Measurements from ENCODE around the gene ETS1.

ETS1 gene

DNA sequence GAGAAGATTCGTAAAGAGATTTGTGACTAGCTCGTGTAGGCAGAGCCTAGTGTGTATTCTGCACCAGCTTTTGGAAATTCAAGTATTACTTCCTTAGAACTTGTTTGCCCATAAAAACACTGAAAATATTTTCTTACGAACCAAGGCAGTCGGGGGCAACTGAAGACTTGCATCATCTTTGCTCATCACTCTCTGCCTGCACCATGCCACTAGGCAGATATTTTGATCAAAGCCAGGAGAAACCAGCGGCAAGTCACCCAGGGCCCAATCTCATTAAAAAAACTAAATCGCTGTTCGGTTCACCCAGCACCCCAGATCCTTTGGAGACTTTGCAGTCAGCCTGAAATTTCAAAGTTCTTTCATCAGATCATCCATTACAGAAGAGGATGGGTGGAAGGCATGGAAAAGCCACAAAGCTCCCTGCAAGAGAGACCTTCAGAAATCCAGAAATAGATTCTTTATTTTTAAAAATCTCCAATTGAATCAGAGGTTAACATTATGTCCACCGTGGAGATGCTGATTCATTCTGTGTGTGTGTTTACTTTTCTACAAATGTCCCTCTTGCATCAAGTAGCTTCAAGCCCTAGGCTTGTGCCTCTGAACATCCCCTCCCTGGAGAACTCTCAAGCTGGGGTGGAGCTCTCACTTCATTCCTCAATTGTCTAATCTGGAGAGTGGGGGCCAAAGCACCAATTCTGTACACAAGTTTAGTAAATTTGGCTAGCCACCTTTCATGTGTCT, 78.4 kb downstream of the ETS1 start:
- TF ChIP-seq CEBPB (IDR thresholded peaks at IDR 0.05) (no peak), YY1 (IDR thresholded peaks at IDR 0.05; ENCODE audit: low read depth) (no peak), TCF12 (IDR thresholded peaks at IDR 0.05; ENCODE audit: low read depth) (no peak), MAX (IDR thresholded peaks at IDR 0.05) (no peak), TAF1 (IDR thresholded peaks at IDR 0.05; ENCODE audit: low read depth) (no peak), NFIC (IDR thresholded peaks at IDR 0.05) (no peak), EP300 (IDR thresholded peaks at IDR 0.05; ENCODE audit: borderline replicate concordance) (no peak), RAD21 (IDR thresholded peaks at IDR 0.05; ENCODE audit: low read depth) (no peak), EGR1 (IDR thresholded peaks at IDR 0.05) (no peak), USF1 (IDR thresholded peaks at IDR 0.05) (no peak), CREB1 (IDR thresholded peaks at IDR 0.05; ENCODE audit: low read depth) (no peak), ZBTB7A (IDR thresholded peaks at IDR 0.05; ENCODE audit: low read depth) (no peak), FOXM1 (IDR thresholded peaks at IDR 0.05; ENCODE audit: borderline replicate concordance, low read depth) (no peak)
- TF ChIP-seq, protein P1, sequence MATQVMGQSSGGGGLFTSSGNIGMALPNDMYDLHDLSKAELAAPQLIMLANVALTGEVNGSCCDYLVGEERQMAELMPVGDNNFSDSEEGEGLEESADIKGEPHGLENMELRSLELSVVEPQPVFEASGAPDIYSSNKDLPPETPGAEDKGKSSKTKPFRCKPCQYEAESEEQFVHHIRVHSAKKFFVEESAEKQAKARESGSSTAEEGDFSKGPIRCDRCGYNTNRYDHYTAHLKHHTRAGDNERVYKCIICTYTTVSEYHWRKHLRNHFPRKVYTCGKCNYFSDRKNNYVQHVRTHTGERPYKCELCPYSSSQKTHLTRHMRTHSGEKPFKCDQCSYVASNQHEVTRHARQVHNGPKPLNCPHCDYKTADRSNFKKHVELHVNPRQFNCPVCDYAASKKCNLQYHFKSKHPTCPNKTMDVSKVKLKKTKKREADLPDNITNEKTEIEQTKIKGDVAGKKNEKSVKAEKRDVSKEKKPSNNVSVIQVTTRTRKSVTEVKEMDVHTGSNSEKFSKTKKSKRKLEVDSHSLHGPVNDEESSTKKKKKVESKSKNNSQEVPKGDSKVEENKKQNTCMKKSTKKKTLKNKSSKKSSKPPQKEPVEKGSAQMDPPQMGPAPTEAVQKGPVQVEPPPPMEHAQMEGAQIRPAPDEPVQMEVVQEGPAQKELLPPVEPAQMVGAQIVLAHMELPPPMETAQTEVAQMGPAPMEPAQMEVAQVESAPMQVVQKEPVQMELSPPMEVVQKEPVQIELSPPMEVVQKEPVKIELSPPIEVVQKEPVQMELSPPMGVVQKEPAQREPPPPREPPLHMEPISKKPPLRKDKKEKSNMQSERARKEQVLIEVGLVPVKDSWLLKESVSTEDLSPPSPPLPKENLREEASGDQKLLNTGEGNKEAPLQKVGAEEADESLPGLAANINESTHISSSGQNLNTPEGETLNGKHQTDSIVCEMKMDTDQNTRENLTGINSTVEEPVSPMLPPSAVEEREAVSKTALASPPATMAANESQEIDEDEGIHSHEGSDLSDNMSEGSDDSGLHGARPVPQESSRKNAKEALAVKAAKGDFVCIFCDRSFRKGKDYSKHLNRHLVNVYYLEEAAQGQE (IDR thresholded peaks at IDR 0.05; ENCODE audit: low read depth): no peak

GRCh38 chr11:128507936-128508335, 79.4 kb downstream of the ETS1 start:
- TF ChIP-seq CEBPB (IDR thresholded peaks at IDR 0.05) (no peak), TCF12 (IDR thresholded peaks at IDR 0.05; ENCODE audit: low read depth) (no peak), EP300 (IDR thresholded peaks at IDR 0.05; ENCODE audit: borderline replicate concordance) (no peak), TEAD4 (IDR thresholded peaks at IDR 0.05) (no peak), EGR1 (IDR thresholded peaks at IDR 0.05) (no peak)

GRCh38 chr11:128506999-128507611, 80.3 kb downstream of the ETS1 start:
- TF ChIP-seq TEAD4 (IDR thresholded peaks at IDR 0.05) (peak; percentile 51; the same call in 1 of the 2 replicates), EGR1 (IDR thresholded peaks at IDR 0.05) (peak; percentile 68), MAX (IDR thresholded peaks at IDR 0.05) (0 out of 2 replicates have a peak, but pooled peaks have one; percentile 13), CEBPB (IDR thresholded peaks at IDR 0.05) (no peak)

DNA sequence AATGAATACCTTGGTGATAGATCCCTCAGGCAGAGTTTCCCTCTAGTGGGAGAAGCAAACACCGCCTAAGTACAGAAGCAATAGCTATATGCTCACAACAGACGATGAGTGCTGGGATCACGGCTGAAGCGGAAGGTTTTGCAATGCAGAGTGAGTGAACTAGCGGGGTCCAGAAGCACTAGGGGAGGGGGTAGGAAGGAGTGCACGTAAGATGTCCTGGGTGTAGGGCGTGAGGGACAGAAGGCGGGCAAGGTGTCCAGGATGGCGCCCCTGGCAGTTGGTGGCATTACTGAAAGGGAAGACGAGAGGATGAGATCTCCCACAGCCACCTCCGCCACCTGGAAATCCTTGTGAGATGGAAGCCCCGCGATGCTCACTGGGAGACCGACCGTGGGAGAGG, 81.0 kb downstream of the ETS1 start:
- no peak for TF ChIP-seq EGR1 (IDR thresholded peaks at IDR 0.05)
- TF ChIP-seq NFIC (IDR thresholded peaks at IDR 0.05): no peak
- no peak for TF ChIP-seq FOXM1 (IDR thresholded peaks at IDR 0.05; ENCODE audit: borderline replicate concordance, low read depth)
- TF ChIP-seq CEBPB (IDR thresholded peaks at IDR 0.05): no peak
- no peak for TF ChIP-seq ZBTB7A (IDR thresholded peaks at IDR 0.05; ENCODE audit: low read depth)
- no peak for TF ChIP-seq TAF1 (IDR thresholded peaks at IDR 0.05; ENCODE audit: low read depth)
- TF ChIP-seq EP300 (IDR thresholded peaks at IDR 0.05; ENCODE audit: borderline replicate concordance): no peak
- TF ChIP-seq USF1 (IDR thresholded peaks at IDR 0.05): no peak
- TF ChIP-seq TEAD4 (IDR thresholded peaks at IDR 0.05): no peak

GRCh38 chr11:128505449-128506065, 81.8 kb downstream of the ETS1 start:
- TF ChIP-seq FOXM1 (IDR thresholded peaks at IDR 0.05; ENCODE audit: borderline replicate concordance, low read depth) (no peak), EGR1 (IDR thresholded peaks at IDR 0.05) (no peak), CREB1 (IDR thresholded peaks at IDR 0.05; ENCODE audit: low read depth) (no peak), TAF1 (IDR thresholded peaks at IDR 0.05; ENCODE audit: low read depth) (no peak), CEBPB (IDR thresholded peaks at IDR 0.05) (no peak), TEAD4 (IDR thresholded peaks at IDR 0.05) (no peak), TCF12 (IDR thresholded peaks at IDR 0.05; ENCODE audit: low read depth) (no peak), EP300 (IDR thresholded peaks at IDR 0.05; ENCODE audit: borderline replicate concordance) (no peak), ZBTB7A (IDR thresholded peaks at IDR 0.05; ENCODE audit: low read depth) (no peak), USF1 (IDR thresholded peaks at IDR 0.05) (no peak), MAX (IDR thresholded peaks at IDR 0.05) (no peak), RAD21 (IDR thresholded peaks at IDR 0.05; ENCODE audit: low read depth) (no peak), NFIC (IDR thresholded peaks at IDR 0.05) (no peak), YY1 (IDR thresholded peaks at IDR 0.05; ENCODE audit: low read depth) (no peak)
- TF ChIP-seq, protein P1 (IDR thresholded peaks at IDR 0.05; ENCODE audit: low read depth): no peak

All from Ishikawa (cell line).